Body of pancreas (tissue), 4 donors: ENCODE data around the gene PMF1. TPM values are rescaled to one million over a fixed set of nuclear protein-coding genes. Genes with fewer than 3 reads are reported as not detected.

Experiments used
- ATAC-seq: fragments of 150-250 bp; one replicate; pipeline ENCODE4 v1.9.1; 2016
- DNase-seq, 4 donors: peaks; one replicate each; pipeline ENCODE4 v3.0.0-alpha.2; 2019
- H3K27ac ChIP-seq, 4 donors: fragments of 200-600 bp; sonication (generic); 1 replicate in 3 of 4; 2 replicates in 1 of 4; pipeline versions ENCODE4 v1.5.1 to v1.6.1; 2016 to 2019; ENCODE audit warnings: mild to moderate bottlenecking in 1 of 4, mixed read lengths in 1 of 4, moderate library complexity in 1 of 4
- H3K27me3 ChIP-seq, 2 donors: fragments of 200-600 bp; sonication (generic); one replicate each; pipeline ENCODE4 v1.6.0; 2016; ENCODE audit warnings: mild to moderate bottlenecking in 1 of 2
- H3K36me3 ChIP-seq, 2 donors: fragments of 200-600 bp; sonication (generic); replicated peaks in 1 of 2; 2 replicates each; pipeline ENCODE4 v1.5.1; 2016; ENCODE audit warnings: low read depth in 2 of 2; ENCODE audit not compliant: insufficient read depth in 1 of 2
- H3K4me1 ChIP-seq: fragments of 200-600 bp; sonication (generic); one replicate; pipeline ENCODE4 v1.6.0; 2016
- H3K4me3 ChIP-seq, 2 donors: fragments of 200-600 bp; sonication (generic); 1 replicate in 1 of 2; 2 replicates in 1 of 2; pipeline ENCODE4 v1.5.1; 2016 to 2019
- H3K9me3 ChIP-seq, 3 donors: fragments of 200-600 bp; sonication (generic); 1 replicate in 2 of 3; 2 replicates in 1 of 3; pipeline ENCODE4 v1.5.1; 2016
- CTCF ChIP-seq, 7 experiments: fragments of 450-650 bp in 4 of 7; fragments of 200-600 bp in 3 of 7; sonication (generic) in 3 of 7; IDR thresholded peaks; one replicate each; pipeline ENCODE4 v1.5.1; 2016 to 2019; ENCODE audit warnings: antibody characterized with exemption in 7 of 7
- POLR2A ChIP-seq, 3 donors: fragments of 450-650 bp; IDR thresholded peaks; one replicate each; pipeline ENCODE4 v1.6.1; 2016; ENCODE audit warnings: antibody characterized with exemption in 3 of 3, mild to moderate bottlenecking in 2 of 3
- WGBS, 2 donors: methylation state at CpG; one replicate each; pipeline ENCODE4 v1.1.5; 2017; 5-methylcytosine and 5-hydroxymethylcytosine counted together
- intact Hi-C: fragments of 100-400 bp; cut with DNase I; formaldehyde crosslinking; loops from one replicate; pipeline ENCODE4 v1.15.1; 2023
- total RNA-seq, 2 donors: library from RNA; depleted of rRNA; stranded (reverse); fragments of >200 nt; gene quantifications; one replicate each; pipeline ENCODE4 v1.1.0, GENCODE V29; 2016

The PMF1 gene
- total RNA-seq, 2 donors from 2014 or later: 37.6 to 43.1 TPM

- WGBS, 2 donors: 86 to 97% methylated on average over 8 to 12 of the region's 12 CpGs
- intact Hi-C loops: no loop called here
- no peaks in the 10 kb centered on the region for H3K9me3 ChIP-seq
- no peak for TF ChIP-seq POLR2A (IDR thresholded peaks at IDR 0.05)
- TF ChIP-seq CTCF (IDR thresholded peaks at IDR 0.05): no peak
- DNase-seq: no peak
- no peak for ATAC-seq
- no peak overlapping the region for H3K4me3 ChIP-seq
- peaks cover 0 to 14% of the 10 kb centered on the region in 2 donors for H3K36me3 ChIP-seq
- no peaks in the 10 kb centered on the region for H3K4me1 ChIP-seq
- no peak overlapping the region for H3K27ac ChIP-seq
- no peaks in the 10 kb centered on the region for H3K27me3 ChIP-seq
These were observed 19.5 kb downstream of the PMF1 start for GRCh38 chr1:156232201-156232894.

GRCh38 chr1:156233426-156234127 lies 20.8 kb downstream of the PMF1 start:
- no peak for TF ChIP-seq CTCF (IDR thresholded peaks at IDR 0.05)
- no peak overlapping the region for H3K4me3 ChIP-seq
- ATAC-seq (no peak), DNase-seq (no peak)
- H3K27me3 ChIP-seq: no peaks in the 10 kb centered on the region
- intact Hi-C loops: no loop called here
- H3K4me1 ChIP-seq: no peaks in the 10 kb centered on the region
- H3K27ac ChIP-seq: no peak overlapping the region
- 86 to 92% methylated on average over 5 of the region's 5 CpGs for WGBS, 2 donors
- no peaks in the 10 kb centered on the region for H3K9me3 ChIP-seq
- peaks cover 0 to 17% of the 10 kb centered on the region in 2 donors for H3K36me3 ChIP-seq

- H3K9me3 ChIP-seq: no peaks in the 10 kb centered on the region
- no peak overlapping the region for H3K27ac ChIP-seq
- ATAC-seq: no peak
- no peaks in the 10 kb centered on the region for H3K27me3 ChIP-seq
- H3K36me3 ChIP-seq: peaks cover 0 to 22% of the 10 kb centered on the region in 2 donors
- H3K4me3 ChIP-seq: no peak overlapping the region
- intact Hi-C loops: no loop called here
- DNase-seq: no peak
- TF ChIP-seq POLR2A (IDR thresholded peaks at IDR 0.05) (no peak), CTCF (IDR thresholded peaks at IDR 0.05) (no peak)
- H3K4me1 ChIP-seq: no peaks in the 10 kb centered on the region
- 90 to 99% methylated on average over 6 to 9 of the region's 12 CpGs for WGBS, 2 donors
These were observed 23.4 kb downstream of the PMF1 start for GRCh38 chr1:156236164-156236563.

GRCh38 chr1:156238248-156238647 lies 25.4 kb downstream of the PMF1 start:
- H3K9me3 ChIP-seq: no peaks in the 10 kb centered on the region
- 86 to 96% methylated on average over 5 of the region's 5 CpGs for WGBS, 2 donors
- no peak for DNase-seq
- no peak for ATAC-seq
- no peak overlapping the region for H3K27ac ChIP-seq
- H3K4me1 ChIP-seq: no peaks in the 10 kb centered on the region
- H3K27me3 ChIP-seq: no peaks in the 10 kb centered on the region
- intact Hi-C loops: no loop called here
- TF ChIP-seq CTCF (IDR thresholded peaks at IDR 0.05) (no peak), POLR2A (IDR thresholded peaks at IDR 0.05) (no peak)
- peaks cover 0 to 22% of the 10 kb centered on the region in 2 donors for H3K36me3 ChIP-seq
- no peak overlapping the region for H3K4me3 ChIP-seq
